ENCODE measurements around the gene ADAMTS6.
"Not testable (repeated sequence)": the region's sequence is repeated elsewhere in the genome, so short reads cannot be mapped to it uniquely, and the experiment has no call there.

ADAMTS6 gene

DNA sequence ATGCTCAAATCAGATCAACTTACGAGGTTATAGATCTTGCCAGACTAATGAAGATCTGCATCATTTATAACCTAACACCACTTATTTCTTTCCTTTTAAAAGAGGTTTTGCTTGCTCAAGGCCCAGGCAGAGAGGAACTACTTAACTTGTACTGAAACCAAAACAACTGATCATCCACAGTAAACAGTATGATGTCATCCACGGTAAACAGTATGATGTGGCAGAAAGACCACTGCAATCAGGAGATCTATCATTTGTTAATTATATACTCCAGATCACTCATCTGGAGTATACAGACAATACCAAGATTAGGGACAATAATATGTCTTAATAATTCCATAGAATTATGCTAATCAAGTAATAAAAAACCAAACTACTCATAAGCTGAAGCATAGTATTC lies 116.8 kb downstream of the ADAMTS6 start:
- FAIRE-seq: no peak

DNA sequence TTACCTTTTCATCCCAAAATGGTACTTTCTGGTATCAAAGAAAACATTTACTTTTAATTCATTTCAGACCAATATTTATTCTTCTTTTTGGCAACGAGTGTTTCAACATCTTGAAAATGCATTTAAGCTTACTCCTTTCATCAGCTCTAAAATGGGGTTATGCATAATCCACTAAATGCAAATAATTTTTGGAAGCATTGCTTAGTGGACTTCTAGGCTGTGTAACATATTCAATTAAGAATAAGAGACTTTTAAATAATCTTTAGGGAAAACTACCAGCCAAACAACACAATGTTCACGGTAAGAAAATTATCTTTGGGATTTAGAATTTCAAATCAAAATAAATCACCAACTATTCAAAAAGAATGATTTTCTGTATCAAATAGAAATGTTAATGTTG lies 118.2 kb downstream of the ADAMTS6 start:
- FAIRE-seq: no peak

DNA sequence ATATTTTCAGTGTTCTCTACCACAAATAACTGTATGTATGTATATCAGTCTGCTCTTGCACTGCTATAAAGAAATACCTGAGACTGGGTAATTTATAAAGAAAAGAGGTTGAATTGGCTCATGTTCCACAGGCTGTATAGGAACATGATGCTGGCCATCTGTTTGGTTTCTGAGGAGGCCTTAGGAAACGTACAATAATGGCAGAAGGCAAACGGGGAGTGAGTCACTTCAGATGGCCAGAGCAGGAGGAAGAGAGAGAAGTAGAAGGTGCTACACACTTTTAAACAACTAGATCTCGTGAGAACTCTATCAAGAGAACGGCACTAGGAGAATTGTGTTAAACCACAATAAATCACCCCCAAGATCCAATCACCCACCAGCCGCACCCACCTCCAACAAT lies 121.7 kb downstream of the ADAMTS6 start:
- FAIRE-seq: no peak

DNA sequence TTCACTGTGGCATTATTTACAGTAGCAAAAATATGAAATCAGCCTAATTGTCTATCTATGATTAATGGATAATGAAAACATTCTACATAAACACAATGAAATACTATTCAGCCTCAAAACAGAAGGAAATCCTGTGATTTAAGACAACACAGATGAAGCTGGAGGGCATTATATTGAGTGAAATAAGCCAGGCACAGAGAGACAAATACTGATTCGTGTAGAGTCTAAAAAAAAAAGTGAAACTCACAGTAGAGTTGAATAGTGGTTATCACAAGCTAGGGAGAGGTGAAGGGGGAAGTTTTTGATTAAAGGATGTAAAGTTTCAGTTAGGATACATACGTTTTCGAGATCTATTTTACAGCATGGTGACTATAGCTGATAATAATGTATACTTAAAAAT lies 122.2 kb downstream of the ADAMTS6 start:
- FAIRE-seq: no peak

DNA sequence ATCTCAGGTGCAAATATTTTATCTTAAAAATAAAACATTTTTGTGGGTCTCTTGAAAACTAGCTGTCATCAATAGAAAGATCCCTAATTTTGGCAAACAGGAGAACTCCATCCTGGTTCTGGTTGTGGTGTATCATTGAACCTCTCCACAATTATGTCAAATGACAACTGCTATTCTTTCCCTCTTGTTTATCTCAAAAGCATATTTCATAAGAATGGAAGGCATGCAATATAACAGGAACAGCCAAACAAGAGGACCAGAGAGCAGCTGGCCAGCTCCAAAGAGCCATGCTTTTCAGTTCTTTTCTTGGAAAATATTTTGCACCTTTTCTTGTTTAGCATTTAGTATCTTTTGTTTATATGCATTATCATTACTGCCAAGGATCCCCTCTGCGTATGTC lies 125.4 kb downstream of the ADAMTS6 start:
- FAIRE-seq: no peak

DNA sequence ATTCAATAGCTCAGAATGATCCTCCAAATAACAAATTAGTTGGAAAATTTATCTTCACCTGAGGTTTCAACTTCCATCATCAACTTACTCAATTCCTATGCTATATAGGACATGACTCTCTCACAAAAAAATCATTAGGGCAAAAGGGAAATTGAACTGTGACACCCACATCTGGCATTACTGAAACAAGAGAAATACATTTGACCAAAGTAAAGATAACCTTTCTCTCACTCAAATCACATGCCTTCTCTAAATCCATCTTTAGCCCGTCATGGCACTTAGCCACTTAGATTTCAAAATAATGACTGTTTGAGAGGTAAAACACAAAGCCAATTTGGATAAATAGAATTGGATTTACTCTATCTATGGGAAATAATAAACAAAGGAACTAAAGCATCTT lies 126.4 kb downstream of the ADAMTS6 start:
- no peak for FAIRE-seq

DNA sequence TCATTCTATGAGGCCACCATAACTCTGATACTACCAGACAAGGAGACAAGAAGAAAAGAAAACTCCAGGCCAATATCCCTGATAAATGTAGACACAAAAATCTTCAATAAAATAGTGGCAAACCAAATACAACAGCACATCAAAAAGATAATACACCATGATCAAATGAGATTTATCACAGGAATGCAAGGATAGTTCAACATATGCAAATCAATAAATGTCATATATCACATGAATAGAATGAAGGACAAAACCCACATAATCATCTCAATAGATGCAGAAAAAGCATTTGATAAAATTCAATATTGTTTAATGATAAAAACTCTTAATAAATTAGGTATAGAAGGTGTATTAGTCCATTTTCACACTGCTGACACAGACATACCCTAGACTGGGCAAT lies 139.9 kb downstream of the ADAMTS6 start:
- no peak for FAIRE-seq

DNA sequence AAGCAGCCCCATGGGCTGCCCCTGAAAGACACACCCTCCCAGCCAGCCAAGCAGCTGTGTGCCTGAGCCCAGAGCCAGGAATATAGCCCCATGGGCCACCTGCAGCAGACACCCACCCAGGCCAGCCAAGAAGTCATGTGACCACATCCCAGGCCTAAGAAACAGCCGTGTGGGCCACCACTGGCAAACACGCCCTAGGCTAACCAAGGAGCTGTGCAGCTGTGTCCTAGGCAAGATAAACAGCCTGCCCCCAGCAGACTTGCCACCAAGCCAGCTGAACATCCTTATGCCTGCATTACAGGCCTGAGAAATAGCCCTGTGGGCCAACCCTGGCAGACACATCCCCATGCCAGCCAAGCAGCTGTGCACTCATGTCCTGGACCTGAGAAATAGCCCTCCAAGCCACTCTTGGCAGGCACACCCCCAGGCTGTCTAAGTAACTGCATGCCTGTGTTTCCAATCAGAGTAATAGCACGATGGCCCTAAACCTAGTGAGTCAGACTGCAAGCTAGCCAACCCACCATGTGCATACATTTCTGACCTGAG lies 143.0 kb downstream of the ADAMTS6 start:
- FAIRE-seq: no peak

DNA sequence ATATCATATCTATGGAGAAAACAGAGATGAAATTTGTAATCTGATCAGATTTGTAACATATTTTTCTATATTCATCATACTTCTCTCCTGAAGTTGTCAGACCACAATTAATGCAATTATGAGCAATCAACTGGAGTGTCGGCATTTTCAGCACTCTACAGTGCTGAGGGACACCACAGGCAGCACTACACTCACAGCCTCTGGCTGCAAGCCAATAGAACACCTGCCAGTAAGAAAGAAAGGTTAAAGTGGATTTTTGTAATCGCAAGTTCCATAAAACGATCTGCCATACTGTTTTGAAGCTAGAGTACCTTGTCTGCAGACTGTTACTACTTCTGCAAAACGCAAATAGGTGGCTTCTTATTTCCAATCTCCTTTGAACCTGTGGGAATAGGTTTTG lies 147.6 kb downstream of the ADAMTS6 start:
- FAIRE-seq: no peak

DNA sequence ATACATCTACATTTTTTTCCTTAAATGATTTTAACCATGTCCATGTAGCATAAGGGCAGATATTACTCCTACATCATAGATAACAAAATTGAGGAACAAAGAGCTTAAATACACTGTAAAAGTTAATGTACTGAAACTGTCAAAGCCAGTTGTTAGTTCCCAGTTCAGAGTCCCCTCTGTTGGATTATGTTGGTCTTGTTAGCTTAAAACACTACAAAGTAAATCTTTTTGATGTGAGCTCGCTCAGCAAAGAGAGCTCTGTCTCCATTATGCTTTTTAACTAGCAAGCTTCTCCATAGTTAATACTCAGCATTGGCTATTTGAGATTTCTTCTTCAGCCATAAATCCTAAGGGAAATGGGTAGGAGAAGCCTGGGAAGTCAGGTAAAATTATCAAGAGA lies 149.1 kb downstream of the ADAMTS6 start:
- FAIRE-seq: no peak

DNA sequence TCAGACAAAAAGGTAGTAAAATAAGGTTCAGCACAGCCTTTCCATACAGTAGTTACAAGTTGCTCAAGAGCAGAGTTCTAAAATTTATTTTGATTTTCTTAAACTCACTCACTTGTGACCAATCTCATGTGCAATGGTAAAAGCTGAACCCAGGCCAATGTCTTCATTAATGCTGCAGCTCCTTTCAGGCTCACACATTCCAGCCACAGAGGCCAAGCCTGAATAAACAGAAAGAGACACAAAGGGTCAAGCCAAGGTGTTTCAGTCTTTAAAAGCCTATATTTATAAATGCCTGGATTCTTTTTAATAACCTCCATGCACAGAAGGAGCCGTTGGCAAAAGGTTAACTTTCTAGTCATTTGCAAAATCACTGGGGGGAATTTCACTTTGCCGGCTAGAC lies 152.5 kb downstream of the ADAMTS6 start:
- no peak for FAIRE-seq

DNA sequence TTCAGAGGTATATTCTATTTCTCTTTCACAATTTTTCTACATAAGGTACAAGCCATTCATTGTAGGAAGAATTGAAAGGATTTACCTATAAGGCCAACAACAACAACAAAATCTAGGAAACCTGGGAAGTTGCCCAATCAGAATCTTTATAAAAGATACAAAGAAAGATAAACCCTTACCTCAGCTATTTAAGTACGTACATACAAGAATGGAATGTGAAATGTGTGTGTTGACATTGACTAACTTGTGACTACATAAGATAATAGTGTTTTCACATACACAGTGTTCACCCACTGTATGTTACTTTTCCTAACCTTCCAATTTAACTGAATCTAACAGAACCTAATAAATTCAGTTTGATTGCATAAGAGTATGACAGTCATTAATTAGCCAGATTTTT lies 154.1 kb downstream of the ADAMTS6 start:
- no peak for FAIRE-seq

DNA sequence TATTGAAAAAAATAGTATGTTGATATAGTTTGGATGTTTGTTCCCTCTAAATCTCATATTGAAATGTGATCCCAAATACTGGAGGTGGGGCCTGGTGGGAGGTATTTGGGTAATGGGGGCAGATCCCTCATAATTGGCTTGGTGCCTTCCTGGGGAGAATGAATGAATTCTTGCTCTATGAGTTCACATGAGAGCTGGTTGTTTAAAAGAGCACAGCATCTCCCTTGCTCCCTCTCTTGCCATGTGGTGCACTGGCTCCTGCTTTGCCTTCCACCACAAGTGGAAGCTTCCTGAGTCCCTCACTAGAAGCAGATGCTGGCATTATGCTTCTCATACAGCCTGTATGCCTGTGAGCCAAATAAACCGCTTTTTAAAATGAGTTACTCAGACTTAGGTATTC lies 154.8 kb downstream of the ADAMTS6 start:
- no peak for FAIRE-seq

DNA sequence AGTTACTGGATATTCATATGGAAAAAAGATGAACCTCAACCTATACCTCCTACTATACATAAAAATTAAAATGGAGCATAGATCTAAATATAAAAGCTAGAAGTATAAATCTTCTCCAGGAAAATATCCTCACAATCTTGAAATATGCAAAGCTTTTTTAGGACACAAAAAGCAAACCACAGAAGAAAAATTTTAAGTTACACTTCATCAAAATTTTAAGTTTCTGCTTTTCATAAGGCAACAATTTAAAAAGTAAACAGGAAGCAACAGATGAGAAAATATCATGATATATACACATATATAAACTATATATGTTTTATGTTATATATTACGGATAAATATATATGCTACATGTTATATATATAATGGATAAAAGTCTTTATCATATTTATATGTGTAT lies 157.5 kb downstream of the ADAMTS6 start:
- FAIRE-seq: peak; percentile 47

DNA sequence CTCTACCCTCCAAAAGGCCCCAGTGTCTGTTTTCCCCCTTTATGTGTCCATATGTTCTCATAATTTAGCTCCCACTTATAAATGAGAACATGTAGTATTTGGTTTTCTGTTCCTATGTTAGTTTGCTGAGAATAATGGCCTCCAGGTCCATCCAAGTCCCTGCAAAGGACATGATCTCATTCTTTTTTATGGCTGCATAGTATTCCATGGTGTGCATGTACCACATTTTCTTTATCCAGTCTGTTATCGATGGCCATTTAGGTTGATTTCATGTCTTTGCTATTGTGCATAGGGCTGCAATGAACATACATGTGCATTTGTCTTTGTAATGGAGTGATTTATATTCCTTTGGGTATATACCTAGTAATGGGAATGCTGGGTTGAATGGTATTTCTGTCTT lies 161.0 kb downstream of the ADAMTS6 start:
- not testable (repeated sequence) for FAIRE-seq

DNA sequence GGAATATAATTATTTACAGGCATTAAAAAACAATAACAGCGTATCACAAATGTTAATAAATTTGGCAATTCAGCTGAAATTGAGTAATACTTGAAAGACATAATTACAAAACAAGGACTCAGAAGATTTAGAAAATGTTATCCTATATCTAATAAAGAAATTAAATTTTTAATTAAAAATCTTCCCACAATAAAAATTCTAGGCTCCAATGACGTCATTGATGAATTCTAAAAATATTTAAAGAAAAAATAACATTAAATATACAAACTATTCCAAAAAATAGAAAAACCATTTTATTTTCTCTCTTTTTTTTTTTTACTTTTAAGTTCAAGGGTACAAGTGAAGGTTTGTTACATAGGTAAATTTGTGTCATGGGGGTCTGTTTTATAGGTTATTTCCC lies 161.5 kb downstream of the ADAMTS6 start:
- FAIRE-seq: peak; percentile 76

DNA sequence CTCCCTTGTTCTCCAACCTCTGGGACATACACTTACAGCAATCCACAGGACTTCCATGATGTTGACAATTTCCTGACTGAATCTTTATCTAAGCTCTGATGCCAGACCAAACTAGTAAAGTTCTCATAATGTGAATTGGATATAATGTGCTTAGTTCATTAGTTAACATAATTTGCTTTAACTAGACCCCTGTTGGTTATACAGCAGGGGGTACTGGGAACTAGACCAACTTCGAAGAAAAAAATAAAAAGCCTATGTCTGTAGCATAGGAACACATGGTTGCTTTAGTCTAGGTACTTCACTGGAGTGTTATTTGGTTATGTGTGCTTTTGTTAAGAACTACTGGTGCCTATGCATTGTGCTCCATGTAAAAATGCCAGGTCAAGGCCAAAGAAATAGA lies 173.8 kb downstream of the ADAMTS6 start:
- FAIRE-seq: no peak

DNA sequence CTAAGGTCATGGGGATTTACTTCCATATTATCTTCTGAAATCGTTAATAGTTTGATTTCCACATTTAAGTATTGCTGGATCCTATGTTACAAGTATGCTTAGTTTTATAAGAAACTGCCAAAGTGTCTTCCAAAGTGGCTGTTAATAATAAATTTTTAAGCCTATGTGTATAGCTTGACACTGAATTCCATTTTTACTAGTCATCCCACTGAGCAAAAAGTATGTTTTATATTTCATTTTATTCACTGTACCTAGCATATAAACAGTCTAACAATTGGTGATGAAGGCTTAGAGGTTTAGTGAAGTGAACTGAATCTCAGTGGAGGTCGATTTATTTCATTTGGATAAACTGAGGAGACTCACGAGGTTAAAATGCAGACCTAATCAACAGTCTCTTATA lies 174.6 kb downstream of the ADAMTS6 start:
- FAIRE-seq: no peak

DNA sequence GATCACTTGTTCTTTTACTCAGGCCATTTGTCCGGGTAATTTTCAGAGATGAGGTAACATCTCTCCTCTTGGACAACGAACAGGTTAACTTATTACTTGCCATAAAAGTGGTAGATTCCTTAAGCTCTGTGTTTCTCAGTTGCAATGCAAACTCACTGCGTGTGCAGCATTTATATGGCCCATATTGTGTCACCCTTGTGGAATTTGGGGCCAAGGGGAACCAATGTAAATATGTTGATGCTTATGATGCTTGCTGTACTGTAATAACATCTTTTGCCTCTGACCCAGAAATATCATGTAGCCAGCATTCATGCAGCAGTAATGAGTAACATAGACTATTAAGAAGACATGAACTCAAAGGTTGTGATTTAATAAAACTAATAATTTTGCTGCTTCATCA lies 175.8 kb downstream of the ADAMTS6 start:
- FAIRE-seq: no peak

DNA sequence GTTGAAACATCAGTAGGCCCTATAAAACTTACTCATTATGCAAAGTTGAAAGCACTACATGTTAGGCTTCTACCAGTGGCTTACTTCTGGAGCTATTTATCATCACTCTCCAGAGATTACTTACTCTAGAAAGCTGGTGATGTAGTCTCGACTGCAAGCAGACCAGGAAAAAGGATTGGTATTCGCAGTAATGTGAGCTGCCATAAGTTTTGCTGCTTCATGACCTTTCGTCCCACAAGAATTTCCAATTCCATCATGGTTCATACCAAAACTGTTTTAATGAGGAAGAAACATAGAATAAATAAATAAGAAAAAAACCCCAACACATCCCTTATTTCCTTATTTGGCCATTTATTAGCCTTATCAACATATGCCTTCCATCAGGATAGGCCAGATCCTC lies 181.9 kb downstream of the ADAMTS6 start:
- no peak for FAIRE-seq

DNA sequence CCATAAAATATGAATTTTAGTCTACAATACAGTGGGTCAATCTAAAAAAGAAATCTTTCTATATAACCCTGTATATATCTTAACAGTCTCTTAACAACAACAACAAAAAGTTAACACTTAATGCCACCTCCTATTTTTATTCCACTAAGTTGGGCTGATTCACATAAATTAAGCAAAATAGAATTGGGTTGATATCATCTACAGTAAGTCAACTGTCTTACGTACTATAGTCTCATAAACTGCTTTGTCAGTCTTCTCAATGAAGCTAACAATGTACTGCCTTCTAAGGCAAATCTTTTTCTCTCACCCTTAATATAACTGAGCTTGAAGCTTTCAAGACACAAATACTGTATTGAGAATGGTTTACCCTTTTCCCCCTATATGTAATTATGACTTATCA lies 185.7 kb downstream of the ADAMTS6 start:
- no peak for FAIRE-seq

DNA sequence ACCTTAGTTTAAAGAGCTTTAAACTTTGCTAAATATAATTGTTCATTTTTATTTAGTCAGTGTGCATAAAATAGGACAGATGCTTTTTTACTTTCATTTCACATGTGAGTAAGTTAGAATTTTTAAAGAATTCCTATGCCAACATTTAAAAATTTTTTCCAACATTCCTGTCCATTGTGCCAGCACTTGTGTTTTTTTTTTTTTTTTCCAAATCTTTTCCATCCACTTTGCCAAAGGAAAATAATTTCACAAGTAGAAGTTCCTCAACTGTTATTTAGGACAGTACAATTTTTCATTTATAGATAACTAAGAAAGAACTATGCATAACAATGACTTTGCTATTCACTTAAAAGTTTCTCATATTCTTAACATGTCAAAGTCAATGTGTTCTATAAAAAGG lies 189.5 kb downstream of the ADAMTS6 start:
- FAIRE-seq: no peak

DNA sequence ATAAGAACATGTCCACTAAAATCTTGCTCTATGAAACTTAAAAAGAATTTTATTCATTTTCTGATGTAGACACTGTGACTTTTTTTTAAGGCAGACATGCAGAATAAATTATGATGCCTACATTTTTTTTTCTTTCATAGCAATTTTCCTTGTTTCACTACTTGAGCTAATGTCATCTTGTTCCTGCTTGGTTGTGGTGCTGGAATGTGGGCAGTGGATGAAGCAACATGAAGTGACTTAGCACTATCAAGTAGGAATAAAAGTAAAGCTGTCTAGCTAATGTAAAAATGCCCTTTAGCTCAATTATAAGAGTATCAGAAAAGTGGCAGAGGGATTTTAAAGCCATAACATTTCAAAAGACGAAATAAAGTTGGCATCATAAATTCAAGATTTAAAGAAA lies 191.0 kb downstream of the ADAMTS6 start:
- FAIRE-seq: no peak

DNA sequence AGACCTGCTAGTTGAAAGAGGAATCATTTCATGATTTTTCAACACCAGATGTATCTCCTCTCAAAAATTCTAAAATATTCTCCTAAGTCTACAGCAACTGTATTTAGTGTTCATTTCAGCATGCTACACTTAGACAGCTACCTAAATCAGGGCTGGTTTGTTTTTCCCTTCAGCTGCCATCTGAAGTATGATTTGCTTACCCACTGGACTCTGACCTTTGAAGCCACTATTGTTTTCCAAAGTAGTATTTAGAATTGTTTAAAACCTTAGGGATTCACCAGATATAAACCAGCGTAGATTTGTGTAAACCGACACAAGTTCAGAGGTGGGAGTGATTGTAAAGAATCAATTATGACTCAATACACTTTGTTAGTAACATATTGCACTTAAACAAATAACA lies 193.1 kb downstream of the ADAMTS6 start:
- FAIRE-seq: no peak

DNA sequence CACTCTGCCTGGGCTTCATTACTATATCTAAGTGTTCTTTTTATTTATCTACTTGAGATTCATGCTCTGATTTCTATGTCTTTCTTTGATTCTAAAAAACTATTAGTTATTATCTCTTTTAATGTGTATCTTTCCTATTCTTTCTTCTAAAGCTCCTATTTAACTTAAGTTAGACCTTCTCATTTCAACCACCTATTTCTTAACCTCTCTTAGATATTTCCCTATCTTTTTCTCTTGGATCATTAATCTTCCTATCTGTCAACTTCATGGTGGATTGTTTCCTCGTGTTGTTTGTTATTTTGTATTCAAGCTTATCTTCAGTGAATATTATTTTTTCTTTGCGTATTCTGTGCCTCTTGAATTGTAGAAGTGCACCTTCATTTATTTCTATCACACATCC lies 202.1 kb downstream of the ADAMTS6 start:
- no peak for FAIRE-seq
